Naive thymus-derived CD4-positive, alpha-beta T cell (primary cell): Measurements from ENCODE around the gene WNT5A. TPM values are rescaled to one million over a fixed set of nuclear protein-coding genes. Genes with fewer than 3 reads are reported as not detected.

Experiments
- ATAC-seq: fragments of 150-1000 bp; cut with Tn5 transposase; 2 replicates; pipeline ENCODE4 v1.10.0; 2021; ENCODE audit warnings: mild to moderate bottlenecking, moderate library complexity
- CTCF ChIA-PET: fragments of 350-600 bp; sonication (Branson Sonifier 250); formaldehyde crosslinking; loops from one replicate; lab custom pipeline; 2021; ENCODE audit warnings: antibody characterized with exemption; lab: Charles Lee
- POLR2A ChIA-PET: fragments of 350-600 bp; sonication (Branson Sonifier 250); formaldehyde crosslinking; loops from one replicate; lab custom pipeline; 2021; ENCODE audit warnings: antibody characterized with exemption, inconsistent platforms; lab: Charles Lee
- DNase-seq, 9 donors: peaks; one replicate each; pipeline versions ENCODE4 v3.0.0 to v3.0.0-alpha.2; 2020 to 2022; ENCODE audit warnings: mixed read lengths in 1 of 9
- H3K27ac ChIP-seq: one replicate; pipeline ENCODE4 v1.7.0; 2013; ENCODE audit warnings: mild to moderate bottlenecking, low read depth, low read length, moderate library complexity
- H3K27me3 ChIP-seq, 2 donors: one replicate each; pipeline ENCODE4 v1.7.0; 2013; ENCODE audit warnings: low read length in 2 of 2, mild to moderate bottlenecking in 2 of 2, moderate library complexity in 2 of 2; ENCODE audit not compliant: control insufficient read depth in 2 of 2, insufficient read depth in 2 of 2
- H3K36me3 ChIP-seq, 3 experiments: 1 replicate in 2 of 3; 2 replicates in 1 of 3; pipeline ENCODE4 v1.7.0; 2013; ENCODE audit warnings: low read length in 3 of 3, mild to moderate bottlenecking in 3 of 3, moderate library complexity in 1 of 3; ENCODE audit not compliant: insufficient read depth in 3 of 3, control insufficient read depth in 2 of 3
- H3K4me1 ChIP-seq, 2 donors: one replicate each; pipeline ENCODE4 v1.7.0; 2013; ENCODE audit warnings: low read length in 2 of 2, mild to moderate bottlenecking in 2 of 2, moderate library complexity in 1 of 2; ENCODE audit not compliant: control insufficient read depth in 2 of 2, insufficient read depth in 2 of 2
- H3K4me3 ChIP-seq: 2 replicates; pipeline ENCODE4 v1.7.0; 2013; ENCODE audit warnings: mild to moderate bottlenecking, low read length
- H3K9me3 ChIP-seq, 3 experiments: 1 replicate in 2 of 3; 2 replicates in 1 of 3; pipeline ENCODE4 v1.7.0; 2013; ENCODE audit warnings: low read length in 3 of 3; ENCODE audit not compliant: control insufficient read depth in 2 of 3
- H3K27ac Mint-ChIP-seq, 9 donors: one replicate each; pipeline ENCODE4 v1.8.0; 2020 to 2022; ENCODE audit warnings: mixed read lengths in 9 of 9, mild to moderate bottlenecking in 8 of 9, moderate library complexity in 5 of 9, inconsistent platforms in 2 of 9
- H3K27me3 Mint-ChIP-seq, 5 donors: one replicate each; pipeline ENCODE4 v1.8.0; 2021 to 2022; ENCODE audit warnings: mixed read lengths in 5 of 5, mild to moderate bottlenecking in 1 of 5
- H3K36me3 Mint-ChIP-seq, 5 donors: one replicate each; pipeline ENCODE4 v1.8.0; 2020 to 2022; ENCODE audit warnings: mixed read lengths in 5 of 5, mild to moderate bottlenecking in 3 of 5, inconsistent platforms in 1 of 5
- H3K4me1 Mint-ChIP-seq, 7 donors: one replicate each; pipeline ENCODE4 v1.8.0; 2020 to 2022; ENCODE audit warnings: mixed read lengths in 7 of 7, mild to moderate bottlenecking in 3 of 7, inconsistent platforms in 1 of 7
- H3K4me3 Mint-ChIP-seq, 10 donors: one replicate each; pipeline ENCODE4 v1.8.0; 2020 to 2022; ENCODE audit warnings: mild to moderate bottlenecking in 10 of 10, mixed read lengths in 10 of 10, moderate library complexity in 6 of 10, inconsistent platforms in 2 of 10
- H3K9me3 Mint-ChIP-seq, 11 donors: one replicate each; pipeline ENCODE4 v1.8.0; 2020 to 2022; ENCODE audit warnings: mixed read lengths in 11 of 11, mild to moderate bottlenecking in 4 of 11, inconsistent platforms in 1 of 11, moderate library complexity in 1 of 11
- intact Hi-C, 2 donors: fragments of 100-400 bp; cut with micrococcal nuclease; formaldehyde crosslinking; loops; one replicate each; pipeline ENCODE4 v1.15.1; 2023
- polyA plus RNA-seq, 2 donors: library from polyadenylated mRNA; unstranded; fragments of 300-500 nt; fragmentation: Illumina TruSeq; gene quantifications; one replicate each; pipeline ENCODE4 v1.2.3, GENCODE V29; 2021
- total RNA-seq, 6 experiments: library from RNA in 5 of 6; stranded (reverse) in 5 of 6; gene quantifications; 1 replicate in 5 of 6; 2 replicates in 1 of 6; pipeline ENCODE4 v1.2.3 and lab custom pipeline; 2021 to 2026

WNT5A gene
- total and polyA plus RNA-seq, 7 experiments from 2014 or later, result 0.36 TPM; not detected in 6

- H3K36me3 ChIP-seq, result no peaks in the 10 kb centered on the region
- DNase-seq (no peak), ATAC-seq (no peak)
- no peaks in the 10 kb centered on the region for H3K9me3 ChIP-seq
- Mint-ChIP-seq H3K27me3 (peaks cover 0 to 8% (median 5%) of the 10 kb centered on the region in 5 donors), H3K4me1 (no peaks in the 10 kb centered on the region), H3K27ac (no peak overlapping the region), H3K36me3 (no peaks in the 10 kb centered on the region), H3K4me3 (no peak overlapping the region), H3K9me3 (peaks cover 0 to 8% (median 0%) of the 10 kb centered on the region in 11 donors)
- CTCF ChIA-PET, result no interaction called here
- no peak overlapping the region for H3K4me3 ChIP-seq
- H3K27me3 ChIP-seq, result no peaks in the 10 kb centered on the region
- POLR2A ChIA-PET, result no interaction called here
- H3K27ac ChIP-seq, result no peak overlapping the region
- H3K4me1 ChIP-seq, result no peaks in the 10 kb centered on the region
- intact Hi-C loops, result no loop called here
Measured at GRCh38 chr3:55442861-55443260, 44.2 kb downstream of the WNT5A start.

DNA sequence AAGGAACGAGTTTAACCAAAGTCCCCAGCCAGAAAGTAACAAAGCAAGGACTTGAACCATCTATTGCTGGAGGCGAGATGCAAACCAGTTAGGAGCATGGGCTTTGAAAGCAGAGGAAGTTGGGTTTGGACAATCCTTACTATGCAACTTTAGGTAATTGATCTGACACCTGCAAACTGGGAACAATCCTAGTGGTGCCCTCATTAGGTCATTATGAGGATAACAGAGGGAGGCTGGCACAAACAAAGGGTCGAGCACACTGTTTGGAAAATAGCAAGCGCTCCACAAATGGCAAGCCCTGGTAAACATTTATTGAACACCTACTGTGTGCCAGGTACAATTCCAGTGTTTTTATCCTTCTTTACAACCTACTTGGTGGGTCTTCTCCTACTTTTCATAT, 45.6 kb downstream of the WNT5A start:
- Mint-ChIP-seq H3K27ac (no peak overlapping the region), H3K36me3 (no peaks in the 10 kb centered on the region), H3K4me3 (no peak overlapping the region), H3K4me1 (no peaks in the 10 kb centered on the region), H3K27me3 (peaks cover 0 to 5% (median under 1%) of the 10 kb centered on the region in 5 donors), H3K9me3 (peaks cover 0 to 4% (median 0%) of the 10 kb centered on the region in 11 donors)
- intact Hi-C loops, result no loop called here
- CTCF ChIA-PET, result no interaction called here
- no peaks in the 10 kb centered on the region for H3K9me3 ChIP-seq
- H3K36me3 ChIP-seq, result no peaks in the 10 kb centered on the region
- no peak for ATAC-seq
- no peaks in the 10 kb centered on the region for H3K4me1 ChIP-seq
- no peaks in the 10 kb centered on the region for H3K27me3 ChIP-seq
- POLR2A ChIA-PET, result no interaction called here
- no peak for DNase-seq
- no peak overlapping the region for H3K4me3 ChIP-seq
- no peak overlapping the region for H3K27ac ChIP-seq

DNA sequence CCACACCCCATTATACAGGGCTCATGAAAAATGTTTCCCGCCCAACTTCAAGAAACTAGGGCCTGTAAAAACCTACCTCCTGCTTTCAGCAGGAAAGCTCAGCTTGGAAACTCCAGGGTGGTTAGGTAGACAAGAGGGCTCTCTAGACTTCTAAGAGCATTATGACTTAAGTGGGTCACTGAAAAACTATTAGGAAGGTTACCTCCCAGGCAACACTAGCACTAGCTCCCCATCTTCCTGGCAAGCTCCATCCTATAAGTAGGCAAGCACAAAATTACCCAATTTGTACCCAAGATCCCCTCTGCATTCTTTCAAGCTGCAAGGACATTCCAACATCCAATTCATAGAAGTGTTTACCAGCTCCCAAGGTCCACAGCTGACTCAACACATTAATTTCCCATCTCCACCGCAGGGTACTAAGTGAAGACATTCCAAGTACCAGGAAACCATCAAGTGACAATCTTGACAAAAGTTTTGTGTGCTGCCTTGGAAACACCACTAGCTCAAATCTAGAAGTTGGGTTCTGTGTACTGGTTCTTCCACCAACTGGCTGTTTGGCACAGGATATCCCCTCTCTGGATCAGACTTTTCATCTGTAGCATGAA, 46.9 kb downstream of the WNT5A start:
- Histone ChIP-seq H3K4me3 (no peak overlapping the region), H3K27me3 (no peaks in the 10 kb centered on the region), H3K4me1 (no peaks in the 10 kb centered on the region), H3K27ac (no peak overlapping the region), H3K9me3 (no peaks in the 10 kb centered on the region), H3K36me3 (no peaks in the 10 kb centered on the region)
- Mint-ChIP-seq H3K9me3 (peaks cover 0 to 4% (median 0%) of the 10 kb centered on the region in 11 donors), H3K36me3 (no peaks in the 10 kb centered on the region), H3K27me3 (peaks cover 0 to 4% (median 0%) of the 10 kb centered on the region in 5 donors), H3K4me3 (no peak overlapping the region), H3K4me1 (no peaks in the 10 kb centered on the region), H3K27ac (no peak overlapping the region)
- intact Hi-C loops, result no loop called here
- ChIA-PET POLR2A (no interaction called here), CTCF (no interaction called here)
- ATAC-seq (no peak), DNase-seq (no peak)

DNA sequence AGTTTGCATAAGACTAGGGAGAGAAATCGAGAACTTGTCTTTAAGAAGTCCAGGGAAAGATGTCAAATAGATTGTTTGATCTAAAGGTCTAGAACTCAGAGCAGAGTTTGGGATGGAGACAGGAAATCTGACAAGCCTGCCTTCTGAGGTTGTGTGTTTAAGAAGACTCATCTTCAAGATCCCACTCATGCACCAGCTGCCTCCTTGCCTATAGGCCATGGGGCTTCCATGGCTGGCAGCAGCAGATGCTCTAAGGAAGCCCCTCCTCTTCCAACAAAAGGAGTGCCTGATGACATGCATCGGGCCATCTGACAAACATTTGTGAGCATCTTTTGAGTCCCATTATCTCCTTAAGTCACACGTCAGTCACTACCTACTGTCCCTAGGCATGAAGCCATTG, 47.4 kb downstream of the WNT5A start:
- ATAC-seq (no peak), DNase-seq (no peak)
- no peaks in the 10 kb centered on the region for H3K36me3 ChIP-seq
- Mint-ChIP-seq H3K4me1 (no peaks in the 10 kb centered on the region), H3K9me3 (peaks cover 0 to 4% (median 0%) of the 10 kb centered on the region in 11 donors), H3K36me3 (no peaks in the 10 kb centered on the region), H3K27me3 (peaks cover 0 to 3% (median 0%) of the 10 kb centered on the region in 5 donors), H3K27ac (no peak overlapping the region), H3K4me3 (no peak overlapping the region)
- POLR2A ChIA-PET, result no interaction called here
- intact Hi-C loops, result no loop called here
- no peaks in the 10 kb centered on the region for H3K27me3 ChIP-seq
- H3K4me3 ChIP-seq, result no peak overlapping the region
- H3K4me1 ChIP-seq, result no peaks in the 10 kb centered on the region
- H3K9me3 ChIP-seq, result no peaks in the 10 kb centered on the region
- CTCF ChIA-PET, result no interaction called here
- H3K27ac ChIP-seq, result no peak overlapping the region

- POLR2A ChIA-PET, result no interaction called here
- Mint-ChIP-seq H3K4me3 (no peak overlapping the region), H3K27ac (no peak overlapping the region), H3K9me3 (peaks cover 0 to 9% (median 0%) of the 10 kb centered on the region in 11 donors), H3K36me3 (no peaks in the 10 kb centered on the region), H3K27me3 (peaks cover 0 to 5% (median 0%) of the 10 kb centered on the region in 5 donors), H3K4me1 (no peaks in the 10 kb centered on the region)
- Histone ChIP-seq H3K9me3 (no peaks in the 10 kb centered on the region), H3K27ac (no peak overlapping the region), H3K27me3 (no peaks in the 10 kb centered on the region), H3K4me3 (no peak overlapping the region), H3K4me1 (no peaks in the 10 kb centered on the region), H3K36me3 (no peaks in the 10 kb centered on the region)
- CTCF ChIA-PET, result no interaction called here
- intact Hi-C loops, result no loop called here
- ATAC-seq (no peak), DNase-seq (no peak)
Measured at GRCh38 chr3:55436644-55437043, 50.5 kb downstream of the WNT5A start.

GRCh38 chr3:55435491-55435890, 51.6 kb downstream of the WNT5A start:
- H3K9me3 ChIP-seq, result no peaks in the 10 kb centered on the region
- DNase-seq (no peak), ATAC-seq (no peak)
- H3K27ac ChIP-seq, result no peak overlapping the region
- Mint-ChIP-seq H3K4me3 (no peak overlapping the region), H3K36me3 (no peaks in the 10 kb centered on the region), H3K27ac (no peak overlapping the region), H3K27me3 (peaks cover 0 to 5% (median 0%) of the 10 kb centered on the region in 5 donors), H3K9me3 (peaks cover 0 to 9% (median 0%) of the 10 kb centered on the region in 11 donors), H3K4me1 (no peaks in the 10 kb centered on the region)
- H3K4me1 ChIP-seq, result no peaks in the 10 kb centered on the region
- no peaks in the 10 kb centered on the region for H3K36me3 ChIP-seq
- H3K4me3 ChIP-seq, result no peak overlapping the region
- ChIA-PET CTCF (no interaction called here), POLR2A (no interaction called here)
- intact Hi-C loops, result loop anchor here in 1 of 2 donors (2.0 kb wide), 1 partner anchor 815 kb away; no protein-coding TSS in a partner anchor
- H3K27me3 ChIP-seq, result no peaks in the 10 kb centered on the region

DNA sequence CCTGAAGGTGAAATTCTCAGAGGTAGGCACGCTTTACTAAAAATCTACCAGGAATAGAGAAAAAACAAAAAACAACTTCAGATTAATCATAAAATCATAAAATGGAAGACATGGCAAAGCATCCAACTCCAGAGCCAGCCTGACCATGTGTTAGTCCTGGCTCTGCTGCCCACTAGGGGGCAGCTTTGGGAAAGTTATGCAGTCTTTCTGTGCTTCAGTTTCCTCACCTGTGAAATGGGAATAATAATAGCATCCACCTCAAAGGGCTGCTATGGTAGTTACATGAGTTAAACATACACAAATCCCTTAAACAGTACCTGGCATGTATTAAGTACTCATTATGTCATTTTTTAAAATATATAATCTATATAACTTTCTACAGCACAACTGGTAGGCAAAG, 52.3 kb downstream of the WNT5A start:
- DNase-seq (no peak), ATAC-seq (no peak)
- Histone ChIP-seq H3K4me1 (no peaks in the 10 kb centered on the region), H3K27ac (no peak overlapping the region), H3K27me3 (no peaks in the 10 kb centered on the region), H3K9me3 (no peaks in the 10 kb centered on the region), H3K36me3 (no peaks in the 10 kb centered on the region), H3K4me3 (no peak overlapping the region)
- Mint-ChIP-seq H3K4me1 (no peaks in the 10 kb centered on the region), H3K9me3 (peaks cover 0 to 9% (median 0%) of the 10 kb centered on the region in 11 donors), H3K36me3 (no peaks in the 10 kb centered on the region), H3K4me3 (no peak overlapping the region), H3K27me3 (peaks cover 0 to 5% (median 0%) of the 10 kb centered on the region in 5 donors), H3K27ac (no peak overlapping the region)
- POLR2A ChIA-PET, result no interaction called here
- CTCF ChIA-PET, result no interaction called here
- intact Hi-C loops, result loop anchor here in 1 of 2 donors (2.0 kb wide), 1 partner anchor 816 kb away; no protein-coding TSS in a partner anchor
